TTC549 (cell line): ENCODE data around the gene PCED1A.
"Not testable (repeated sequence)": the region's sequence is repeated elsewhere in the genome, so short reads cannot be mapped to it uniquely, and the experiment has no call there.

Experiments
- FAIRE-seq: peaks from 2 replicates; lab custom pipeline; 2012; peaks lifted over from hg19 to GRCh38; lab: Jason Lieb, UNC

Gene PCED1A

DNA sequence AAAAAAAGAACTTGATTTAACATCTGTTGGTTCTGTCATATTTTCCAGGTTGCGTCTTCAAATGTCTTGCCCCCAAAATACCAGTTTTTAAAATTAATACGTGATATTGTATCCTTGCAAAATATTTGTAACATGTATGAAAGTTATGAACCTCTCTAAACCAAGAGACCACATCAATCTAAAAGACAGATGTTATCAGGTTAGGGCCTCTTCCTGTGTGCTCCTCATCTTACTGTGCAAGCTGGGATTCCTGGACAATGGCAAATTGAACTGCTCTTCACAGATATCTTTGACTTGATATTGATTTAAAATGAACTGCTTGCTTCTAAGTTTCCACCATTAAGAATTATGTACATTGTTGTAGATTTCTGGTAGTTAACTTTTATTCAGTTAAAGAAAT is 14.7 kb downstream of the PCED1A start:
- no peak for FAIRE-seq

- FAIRE-seq: no peak
Observed at GRCh38 chr20:2822073-2822472, 18.4 kb downstream of the PCED1A start.

DNA sequence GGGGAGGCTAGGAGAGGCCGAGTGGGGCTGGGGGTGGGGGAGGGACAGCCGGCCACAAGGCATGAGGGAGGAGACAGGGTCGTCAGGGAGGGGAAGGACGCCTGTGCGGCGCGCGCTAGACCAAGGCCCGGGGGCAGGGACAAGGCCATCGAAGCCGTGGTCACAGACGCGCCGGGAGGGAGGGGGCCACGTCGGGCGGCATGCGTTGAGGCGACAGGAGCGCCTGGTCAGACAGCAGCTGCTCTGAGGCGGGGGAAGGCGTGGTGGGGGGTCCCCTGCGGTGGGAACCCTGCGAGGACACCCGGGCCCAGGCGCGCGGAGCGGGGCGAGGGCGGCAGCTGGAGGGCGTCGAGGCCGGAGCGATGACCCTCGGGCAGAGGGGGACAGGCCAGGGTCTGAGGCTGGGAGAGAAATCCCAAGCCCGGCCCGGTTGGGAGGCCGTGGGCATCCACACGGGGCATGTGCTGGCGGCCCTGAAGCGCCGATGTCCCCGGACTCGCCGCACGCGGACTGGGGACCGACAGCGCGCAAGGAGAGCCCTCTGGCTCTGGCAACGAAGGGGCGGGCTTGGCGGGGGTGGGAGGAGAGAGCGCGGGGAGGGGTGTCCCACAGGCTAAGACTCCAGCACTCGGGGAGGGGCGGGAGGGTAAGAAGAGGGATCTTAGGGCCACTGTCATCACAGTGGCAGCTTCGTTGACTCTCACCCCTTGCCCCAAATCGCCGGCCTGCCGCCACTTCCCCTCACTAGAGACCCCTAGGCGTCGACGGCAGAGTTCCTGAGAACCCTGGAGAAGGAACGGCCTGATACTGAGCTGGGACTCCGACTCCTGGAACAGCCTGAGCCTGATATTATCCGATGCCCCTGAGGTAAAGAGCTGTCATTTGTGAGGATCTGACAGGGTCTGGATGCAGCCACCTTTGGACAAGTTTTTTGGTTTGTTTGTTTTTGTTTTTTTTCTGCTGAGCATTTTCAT is 19.3 kb downstream of the PCED1A start:
- FAIRE-seq: no peak

DNA sequence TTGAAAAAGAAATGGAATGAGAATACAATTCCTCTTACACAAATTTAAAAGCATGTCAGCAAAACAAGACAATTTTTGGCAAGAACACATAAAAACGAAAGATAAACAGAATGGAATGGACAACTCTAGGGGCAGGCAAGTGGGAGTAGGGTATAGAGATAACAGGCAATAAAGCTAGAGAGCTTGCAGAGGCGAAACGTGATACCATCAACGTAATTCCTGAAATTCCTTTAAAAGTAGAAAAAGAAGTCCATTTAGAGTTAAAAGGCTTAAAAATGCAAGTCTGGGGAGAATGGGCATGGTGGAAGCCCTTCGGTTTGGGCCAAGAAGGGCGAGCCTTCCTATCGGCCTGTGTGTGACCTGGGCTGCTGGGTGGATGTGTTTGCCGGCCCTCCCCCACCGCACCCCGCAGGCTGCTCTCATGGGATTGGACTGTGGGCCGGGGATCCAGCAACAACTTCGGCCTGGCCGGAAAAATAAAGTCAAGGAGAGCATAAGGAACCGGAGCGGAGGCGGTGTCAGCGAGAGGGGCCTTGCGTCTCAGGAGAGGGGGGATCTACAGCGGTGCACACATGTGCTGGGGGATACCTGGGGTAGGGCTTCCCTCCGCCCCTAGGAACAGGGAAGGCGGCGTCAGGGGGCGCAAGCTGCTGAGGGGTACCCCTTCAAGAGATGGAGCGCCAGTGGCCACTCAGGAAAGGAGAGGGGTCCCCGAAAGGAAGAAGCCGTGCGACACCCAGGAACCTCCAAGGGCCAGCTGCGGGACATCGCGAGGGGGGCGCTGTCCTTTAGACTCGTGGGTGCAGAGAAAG is 20.2 kb downstream of the PCED1A start:
- FAIRE-seq: no peak

- FAIRE-seq: no peak
Observed at GRCh38 chr20:2817891-2818595, 22.4 kb downstream of the PCED1A start.

- no peak for FAIRE-seq
Observed at GRCh38 chr20:2817341-2817726, 23.1 kb downstream of the PCED1A start.

DNA sequence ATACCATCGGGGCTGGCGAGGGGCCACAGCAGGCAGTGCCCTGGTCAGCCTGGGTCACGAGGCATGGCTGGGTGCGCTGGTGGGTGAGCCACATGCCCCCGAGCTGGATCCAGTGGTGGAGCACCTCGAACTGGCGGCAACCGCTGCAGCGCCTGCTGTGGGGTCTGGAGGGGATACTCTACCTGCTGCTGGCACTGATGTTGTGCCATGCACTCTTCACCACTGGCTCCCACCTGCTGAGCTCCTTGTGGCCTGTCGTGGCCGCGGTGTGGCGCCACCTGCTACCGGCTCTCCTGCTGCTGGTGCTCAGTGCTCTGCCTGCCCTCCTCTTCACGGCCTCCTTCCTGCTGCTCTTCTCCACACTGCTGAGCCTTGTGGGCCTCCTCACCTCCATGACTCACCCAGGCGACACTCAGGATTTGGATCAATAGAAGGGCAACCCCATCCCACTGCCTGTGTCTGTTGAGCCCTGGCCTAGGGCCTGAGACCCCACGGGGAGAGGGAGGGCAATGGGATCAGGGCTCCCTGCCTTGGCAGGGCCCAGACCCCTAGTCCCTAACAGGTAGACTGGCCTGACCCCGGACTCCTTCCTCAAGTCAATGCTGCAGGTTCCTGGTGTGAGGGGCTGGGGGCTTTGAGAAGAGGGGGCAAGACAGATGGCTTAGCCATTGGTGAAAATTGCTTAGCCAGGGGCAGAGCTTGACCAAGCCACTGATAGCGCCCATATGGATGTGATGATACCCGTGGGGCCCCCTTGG is 23.7 kb downstream of the PCED1A start:
- no peak for FAIRE-seq

GRCh38 chr20:2816030-2816582 is 24.3 kb downstream of the PCED1A start, which contains the start of gene TMEM239:
TMEM239 (plus strand) TSS chr20:2816364; CDS start chr20:2816555, 191 bp downstream.
- no peak for FAIRE-seq

GRCh38 chr20:2815242-2815900 is 25.1 kb downstream of the PCED1A start:
- no peak for FAIRE-seq

DNA sequence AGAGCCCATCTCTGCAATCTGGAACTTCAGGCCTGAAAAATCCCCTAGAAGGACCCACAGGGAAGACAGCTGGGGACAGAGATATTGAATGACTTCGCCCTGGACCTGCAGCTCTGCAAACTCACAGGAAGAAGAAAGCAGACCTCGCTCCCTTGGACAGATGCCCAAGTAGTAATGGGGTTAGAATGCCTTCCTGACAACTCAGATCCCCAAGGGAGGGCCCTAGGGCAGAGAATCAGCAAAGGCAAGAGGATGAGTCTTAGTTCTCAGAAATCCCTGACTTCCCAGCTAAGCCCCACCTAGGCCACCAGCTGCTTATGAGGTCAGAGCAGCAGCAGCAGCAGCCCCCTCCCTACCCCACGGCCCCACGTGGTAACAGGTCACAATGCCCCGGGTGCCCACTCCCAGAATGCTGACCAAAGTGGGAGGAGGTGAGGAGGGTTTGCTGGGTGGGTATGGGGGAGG is 25.8 kb downstream of the PCED1A start, which contains the start of gene C20orf141:
Gene C20orf141 (plus strand): TSS at position 401 of the 465 bp plus-strand sequence. CDS start 198 bp downstream, outside the sequence.
- FAIRE-seq: no peak

GRCh38 chr20:2814076-2814475 is 26.4 kb downstream of the PCED1A start:
- no peak for FAIRE-seq

- FAIRE-seq: no peak
Observed at GRCh38 chr20:2812189-2812588, 28.3 kb downstream of the PCED1A start.

DNA sequence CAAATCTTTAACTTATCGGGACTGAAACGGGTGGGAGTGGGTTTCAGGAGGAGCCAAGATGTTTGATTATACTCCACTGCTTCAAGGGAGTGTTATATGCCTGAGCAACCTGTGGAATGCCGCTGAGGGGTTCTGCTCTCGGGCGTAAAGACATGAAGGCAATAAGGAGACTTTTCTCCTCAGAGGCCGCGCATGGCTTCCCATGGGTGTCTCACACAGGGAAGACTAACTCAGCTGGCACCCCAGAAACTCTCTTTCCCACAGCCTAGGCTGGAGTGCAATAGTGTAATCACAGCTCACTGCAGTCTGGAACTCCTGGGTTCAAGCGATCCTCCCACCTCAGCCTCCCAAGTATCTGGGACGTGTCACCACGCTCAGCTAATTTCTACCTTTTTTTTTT is 30.8 kb downstream of the PCED1A start:
- FAIRE-seq: no peak

DNA sequence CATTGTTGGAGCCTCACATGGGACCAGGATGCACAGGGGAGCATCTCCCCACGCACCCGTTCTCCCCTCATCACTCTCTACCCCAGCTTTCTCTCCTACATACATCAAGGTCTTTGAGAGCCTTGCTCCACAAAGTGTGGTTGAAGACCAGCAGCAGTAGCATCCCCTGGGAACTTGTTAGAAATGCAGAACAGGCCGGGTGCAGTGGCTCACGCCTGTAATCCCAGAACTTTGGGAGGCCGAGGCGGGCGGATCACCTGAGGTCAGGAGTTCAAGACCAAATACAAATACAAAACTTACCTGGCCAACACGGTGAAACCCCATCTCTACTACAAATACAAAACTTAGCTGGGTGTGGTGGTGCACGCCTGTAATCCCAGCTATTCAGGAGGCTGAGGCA is 32.5 kb downstream of the PCED1A start:
- not testable (repeated sequence) for FAIRE-seq

- FAIRE-seq: no peak
Observed at GRCh38 chr20:2807019-2807418, 33.4 kb downstream of the PCED1A start.

DNA sequence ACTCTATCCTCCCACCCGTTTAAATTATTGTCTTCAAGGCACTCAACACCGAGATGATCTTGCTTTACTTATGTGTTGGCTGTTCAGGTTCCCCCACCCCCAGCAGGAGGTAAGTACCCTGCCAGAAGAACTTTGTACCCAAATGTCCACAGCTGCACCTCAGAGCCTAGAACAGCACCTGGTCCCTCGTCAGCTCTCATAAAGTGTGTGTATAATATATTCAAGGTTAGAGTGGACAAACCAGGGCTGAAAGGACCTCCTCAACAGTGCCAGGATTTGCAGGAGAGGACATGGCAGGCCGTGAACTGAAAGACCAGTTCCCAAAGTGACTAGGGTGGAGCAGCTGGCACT is 34.1 kb downstream of the PCED1A start:
- FAIRE-seq: no peak

- no peak for FAIRE-seq
Observed at GRCh38 chr20:2805689-2806350, 34.6 kb downstream of the PCED1A start.

GRCh38 chr20:2804852-2805688 is 35.4 kb downstream of the PCED1A start:
- no peak for FAIRE-seq
